Measurements from ENCODE around the gene NRP1. TPM values are rescaled to one million over a fixed set of nuclear protein-coding genes. Genes with fewer than 3 reads are reported as not detected.

The NRP1 gene
- polyA plus RNA-seq, 2 of the 4 experiments (the other 2 are of a cell fraction) = 121 to 259 TPM

GRCh38 chr10:33153251-33153967 lies 181.1 kb downstream of the NRP1 start:
- no peak for DNase-seq (ENCODE audit: low read depth in 1 of 2, low spot score in 1 of 2)
- ATAC-seq = no peak
- ChIA-PET POLR2A (interaction anchor here (1.0 kb wide), 1 partner anchor 143 kb away, joined by 6 read pairs; no protein-coding TSS in a partner anchor), CTCF (interaction anchor here (0.6 to 7.5 kb wide), 8 partner anchors 8 to 145 kb away, joined by 3 to 107 read pairs (median 5); no protein-coding TSS in a partner anchor)
- H3K9me3 ChIP-seq = 0 out of 3 replicates have a peak, but pooled peaks cover 9% of the 10 kb centered on the region
- TF ChIP-seq NPAS2 (CRISPR knock-in tag; IDR thresholded peaks at IDR 0.05; ENCODE audit: borderline replicate concordance) (no peak), BCL3 (IDR thresholded peaks at IDR 0.05) (no peak), POLR2A (IDR thresholded peaks at IDR 0.05; ENCODE audit: low read length) (no peak), FOSB (CRISPR knock-in tag; IDR thresholded peaks at IDR 0.05) (no peak), ZSCAN20 (CRISPR knock-in tag; IDR thresholded peaks at IDR 0.05) (no peak), CEBPB (IDR thresholded peaks at IDR 0.05) (no peak), HOXB5 (CRISPR knock-in tag; IDR thresholded peaks at IDR 0.05) (no peak), PHF8 (IDR thresholded peaks at IDR 0.05; ENCODE audit: borderline replicate concordance, low read depth) (no peak), KDM1A (IDR thresholded peaks at IDR 0.05; ENCODE audit: low read depth) (no peak), NFE2L2 (conservative IDR thresholded peaks at IDR 0.05; ENCODE audit: low read length) (no peak), JUNB (IDR thresholded peaks at IDR 0.05) (no peak), EHF (CRISPR knock-in tag; IDR thresholded peaks at IDR 0.05) (no peak)
- no peak overlapping the region for H3K4me2 ChIP-seq
- peaks cover 27% of the 10 kb centered on the region for H3K4me1 ChIP-seq
- H3K27ac ChIP-seq = peak overlapping the region; percentile 87 to 89
- 92% methylated on average over 8 of the region's 8 CpGs for WGBS (ENCODE audit: missing lambda C conversion rate)
- FAIRE-seq = no peak
- no peak overlapping the region for H3K4me3 ChIP-seq

GRCh38 chr10:33152750-33153149 lies 181.7 kb downstream of the NRP1 start:
- FAIRE-seq (no peak), DNase-seq (ENCODE audit: low read depth in 1 of 2, low spot score in 1 of 2) (no peak), ATAC-seq (no peak)
- CTCF ChIA-PET = interaction anchor here (0.6 to 7.5 kb wide), 7 partner anchors 14 to 145 kb away, joined by 3 to 107 read pairs (median 6); no protein-coding TSS in a partner anchor
- POLR2A ChIA-PET = interaction anchor here (1.0 kb wide), 1 partner anchor 142 kb away, joined by 6 read pairs; no protein-coding TSS in a partner anchor
- Histone ChIP-seq H3K4me3 (no peak overlapping the region), H3K27ac (peak overlapping the region; percentile 87 to 89; a peak in 4 of 6 replicates), H3K4me1 (peaks cover 27% of the 10 kb centered on the region), H3K9me3 (peaks cover 16% of the 10 kb centered on the region; the same call in 1 of the 3 replicates), H3K4me2 (no peak overlapping the region)
- TF ChIP-seq CBX2 (IDR thresholded peaks at IDR 0.05; ENCODE audit: borderline replicate concordance, low read depth) (no peak), EHMT2 (IDR thresholded peaks at IDR 0.05; ENCODE audit: low read depth) (no peak), RFX5 (IDR thresholded peaks at IDR 0.05) (no peak), EHF (CRISPR knock-in tag; IDR thresholded peaks at IDR 0.05) (no peak), POLR2AphosphoS2 (conservative IDR thresholded peaks at IDR 0.05; ENCODE audit: low read length) (no peak), ELK1 (IDR thresholded peaks at IDR 0.05; ENCODE audit: low read depth, low read length) (no peak), KDM1A (IDR thresholded peaks at IDR 0.05; ENCODE audit: low read depth) (no peak), CHD2 (IDR thresholded peaks at IDR 0.05; ENCODE audit: low read length, partially characterized antibody) (no peak), MAFK (IDR thresholded peaks at IDR 0.05; ENCODE audit: partially characterized antibody) (no peak), ZNF302 (CRISPR knock-in tag; IDR thresholded peaks at IDR 0.05) (no peak), HEYL (CRISPR knock-in tag; IDR thresholded peaks at IDR 0.05) (no peak), TP53 (CRISPR knock-in tag; IDR thresholded peaks at IDR 0.05) (no peak), HDAC2 (IDR thresholded peaks at IDR 0.05) (no peak), PHF8 (IDR thresholded peaks at IDR 0.05; ENCODE audit: borderline replicate concordance, low read depth) (no peak), PBX3 (IDR thresholded peaks at IDR 0.05) (no peak)
- 93% methylated on average over 4 of the region's 4 CpGs for WGBS (ENCODE audit: missing lambda C conversion rate)
